GM19043 (cell line): ENCODE measurements around the gene TGOLN2.
"Not testable (repeated sequence)": the region's sequence is repeated elsewhere in the genome, so short reads cannot be mapped to it uniquely, and the experiment has no call there.

Experiments used
- ATAC-seq: cut with Tn5 transposase; IDR thresholded peaks from one replicate; pipeline ENCODE4 v1.9.1; 2021; ENCODE audit warnings: low read depth; ENCODE audit not compliant: unreplicated experiment

TGOLN2 gene

GRCh38 chr2:85340034-85340892, 12.5 kb upstream of the TGOLN2 start:
- no peak for ATAC-seq

DNA sequence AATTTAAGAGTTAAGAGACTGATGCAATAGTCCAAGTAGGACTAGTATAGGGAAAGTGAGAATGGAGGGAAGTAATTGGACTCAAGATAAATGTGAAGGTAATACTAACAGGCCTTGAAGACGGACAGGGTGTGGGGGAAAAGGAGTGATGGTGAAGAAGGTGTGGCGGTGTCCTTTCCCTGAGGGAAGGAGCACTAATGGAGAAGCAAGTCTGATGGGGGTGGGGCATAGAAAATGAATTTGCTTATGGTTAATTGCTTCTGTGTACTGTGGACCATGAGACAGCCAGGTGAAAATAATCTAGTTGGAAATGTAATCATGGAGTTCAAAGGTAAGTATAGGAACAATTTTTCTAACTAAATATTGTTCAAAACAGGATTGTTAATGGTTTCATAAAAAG, 7.1 kb upstream of the TGOLN2 start:
- ATAC-seq = no peak

DNA sequence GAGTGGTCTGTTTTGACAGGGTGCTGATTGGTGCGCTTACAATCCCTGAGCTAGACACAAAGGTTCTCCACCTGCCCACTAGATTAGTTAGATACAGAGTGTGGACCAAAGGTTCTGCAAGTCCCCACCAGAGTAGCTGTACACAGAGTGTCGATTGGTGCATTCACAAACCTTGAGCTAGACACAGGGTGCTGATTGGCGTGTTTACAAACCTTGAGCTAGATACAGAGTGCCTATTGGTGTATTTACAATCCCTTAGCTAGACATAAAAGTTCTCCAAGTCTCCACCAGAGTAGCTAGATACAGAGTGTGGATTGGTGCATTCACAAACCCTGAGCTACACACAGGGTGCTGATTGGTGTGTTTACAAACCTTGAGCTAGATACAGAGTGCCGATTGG, 6.1 kb upstream of the TGOLN2 start:
- not testable (repeated sequence) for ATAC-seq

DNA sequence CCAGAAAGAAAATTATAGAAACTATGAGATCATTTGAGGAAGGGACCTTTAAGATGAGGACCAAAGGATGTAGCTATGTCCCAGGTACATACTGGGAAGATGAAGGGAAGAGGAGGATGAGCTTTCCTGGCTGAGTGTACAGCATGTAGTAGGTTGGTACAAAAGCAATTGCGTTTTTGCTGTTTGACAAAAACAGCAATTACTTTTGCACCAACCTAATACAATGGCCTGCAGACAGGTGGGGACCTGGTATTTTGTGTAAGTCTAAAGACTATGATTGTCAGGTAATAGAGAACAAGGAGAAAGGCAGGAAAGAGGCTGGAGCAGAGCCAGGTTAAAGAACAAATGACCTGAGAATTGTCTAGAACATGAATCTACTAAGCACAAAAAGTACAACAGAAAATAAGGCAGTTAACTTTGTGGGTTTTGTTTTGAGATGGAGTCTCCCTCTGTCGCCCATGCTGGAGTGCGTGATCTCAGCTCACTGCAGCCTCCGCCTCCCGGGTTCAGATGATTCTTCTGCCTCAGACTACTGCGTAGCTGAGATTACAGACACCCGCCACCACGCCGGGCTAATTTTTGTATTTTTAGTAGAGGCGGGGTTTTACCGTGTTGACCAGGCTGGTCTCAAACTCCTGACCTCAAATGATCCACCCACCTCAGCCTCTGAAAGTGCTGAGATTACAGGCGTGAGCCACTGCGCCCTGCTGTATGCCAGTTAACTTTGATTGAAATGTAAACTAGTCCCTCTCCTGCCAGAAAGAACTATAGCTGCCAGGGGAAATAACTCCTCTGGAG, 3.2 kb upstream of the TGOLN2 start:
- ATAC-seq = no peak

GRCh38 chr2:85329701-85330100, 1.9 kb upstream of the TGOLN2 start:
- ATAC-seq = not testable (repeated sequence)

DNA sequence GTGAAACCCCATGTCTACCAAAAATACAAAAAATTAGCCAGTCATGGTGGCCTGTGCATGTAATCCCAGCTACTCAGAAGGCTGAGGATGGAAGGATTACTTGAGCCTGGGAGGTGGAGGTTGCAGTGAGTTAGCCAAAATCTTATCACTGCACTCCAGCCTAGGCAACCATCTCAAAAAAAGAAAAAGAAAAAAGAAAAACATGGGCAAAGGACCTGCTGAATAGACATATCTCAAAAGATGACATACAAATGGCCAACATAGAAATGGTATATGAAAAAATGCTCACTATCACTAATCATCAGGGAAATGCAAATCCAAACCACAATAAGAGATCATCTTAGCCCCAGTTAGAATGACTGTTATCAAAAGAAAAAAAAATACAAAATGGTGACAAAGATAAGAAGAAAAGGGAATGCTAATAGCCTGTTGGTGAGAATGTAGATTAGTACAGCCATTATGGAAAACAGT, 1.4 kb upstream of the TGOLN2 start:
- ATAC-seq = no peak

DNA sequence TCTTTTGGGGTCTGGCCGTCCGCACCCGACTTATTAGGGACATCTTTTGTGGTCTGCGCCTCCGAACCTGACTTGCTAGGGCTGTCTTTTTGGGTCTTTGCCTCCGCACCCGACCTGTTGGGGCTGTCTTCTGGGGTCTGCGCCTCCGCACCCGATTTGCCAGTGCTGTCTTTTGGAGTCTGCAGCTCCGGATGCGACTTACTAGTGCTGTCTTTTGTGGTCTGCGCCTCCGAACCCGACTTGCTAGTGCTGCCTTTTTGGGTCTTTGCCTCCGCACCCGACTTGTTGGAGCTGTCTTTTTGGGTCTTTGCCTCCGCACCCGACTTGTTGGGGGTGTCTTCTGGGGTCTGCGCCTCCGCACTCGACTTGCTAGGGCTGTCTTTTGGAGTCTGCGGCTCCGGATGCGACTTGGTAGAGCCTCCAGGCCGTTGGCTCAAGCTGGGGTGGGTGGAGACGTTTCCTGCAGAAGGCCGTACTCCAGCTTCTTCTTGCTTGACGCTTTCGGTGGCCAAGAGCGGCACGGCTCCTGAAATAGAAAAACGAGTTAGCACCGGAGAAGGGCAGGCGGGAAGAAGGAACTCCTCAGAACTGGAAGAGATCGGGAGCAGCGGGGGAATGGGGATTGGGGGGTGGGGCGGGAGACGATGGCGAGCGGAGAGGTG, 498 bp downstream of the TGOLN2 start:
- peak; percentile 35 for ATAC-seq

- no peak for ATAC-seq
Measured at GRCh38 chr2:85326406-85327159, 1.2 kb downstream of the TGOLN2 start.

- no peak for ATAC-seq
Measured at GRCh38 chr2:85325466-85325811, 2.4 kb downstream of the TGOLN2 start.

DNA sequence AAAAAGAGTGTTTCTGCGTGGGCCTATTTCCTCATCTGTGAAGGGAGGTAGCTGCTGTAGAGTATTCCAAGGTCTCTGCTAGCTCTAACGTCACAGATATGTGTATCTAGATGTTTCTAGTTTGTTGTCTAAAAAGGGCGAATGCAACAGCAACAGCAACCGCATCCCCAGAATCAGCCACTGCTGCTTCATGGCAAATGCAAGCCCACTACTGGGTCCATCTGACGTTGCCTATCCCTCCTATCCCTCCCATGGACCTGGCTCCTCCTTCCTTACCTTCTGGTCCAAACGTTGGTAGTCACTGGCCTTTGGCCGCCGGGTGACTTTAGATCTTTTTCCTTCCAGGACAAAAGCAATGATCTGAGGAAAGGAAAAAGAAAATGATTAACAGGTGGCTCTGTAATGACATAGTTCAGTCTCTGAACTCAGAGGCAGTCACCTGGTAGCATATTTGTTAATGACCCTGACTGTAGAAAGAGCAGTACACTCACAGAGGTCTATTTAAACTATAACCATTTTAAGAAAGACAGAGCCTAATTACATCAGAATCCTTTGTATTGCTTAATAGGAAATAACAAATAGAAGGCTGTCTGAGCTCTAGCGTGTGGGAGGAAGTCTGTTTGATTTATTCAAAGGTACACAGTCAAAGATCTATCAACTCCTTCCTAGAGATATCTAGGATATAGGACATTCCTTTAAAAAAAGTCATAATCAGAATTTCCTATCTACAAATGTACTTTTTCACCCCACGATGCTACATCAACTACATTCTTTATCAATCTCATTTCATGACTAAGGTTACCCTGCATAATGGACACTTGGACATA, 2.9 kb downstream of the TGOLN2 start:
- ATAC-seq = no peak

DNA sequence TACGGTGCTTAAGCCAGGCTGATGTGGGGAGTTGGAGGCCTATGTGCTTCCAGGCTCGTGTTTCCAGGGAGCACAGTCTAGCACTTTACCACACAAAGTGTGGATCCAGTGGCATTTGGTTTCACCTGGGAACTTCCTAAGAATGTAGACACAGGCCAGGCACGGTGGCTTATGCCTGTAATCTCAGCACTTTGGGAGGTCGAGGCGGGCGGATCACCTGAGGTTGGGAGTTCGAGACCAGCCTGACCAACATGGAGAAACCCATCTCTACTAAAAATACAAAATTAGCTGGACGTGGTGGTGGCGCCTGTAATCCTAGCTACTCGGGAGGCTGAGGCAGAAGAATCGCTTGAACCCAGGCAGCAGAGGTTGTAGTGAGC, 3.8 kb downstream of the TGOLN2 start:
- not testable (repeated sequence) for ATAC-seq

GRCh38 chr2:85323351-85323987, 4.3 kb downstream of the TGOLN2 start:
- ATAC-seq = no peak

DNA sequence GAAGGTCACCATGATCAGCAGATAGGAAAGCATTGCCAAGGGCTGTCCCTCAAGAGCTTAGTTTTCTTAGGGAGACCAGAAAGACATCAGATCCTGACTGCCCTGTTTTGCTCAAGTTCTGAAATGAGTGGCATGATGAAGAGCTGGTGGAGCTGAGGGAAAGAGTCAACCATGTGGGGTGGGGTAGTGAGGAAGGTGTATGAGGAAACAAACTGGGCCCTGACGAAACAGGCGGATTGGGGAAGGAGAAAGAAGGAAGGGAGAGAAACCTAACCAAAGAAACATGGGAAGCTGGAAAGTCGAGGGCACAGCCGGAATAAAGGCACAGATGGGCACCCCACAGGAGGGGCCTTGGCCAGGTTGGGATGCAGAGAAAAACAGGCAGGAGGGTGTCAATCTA, 8.0 kb downstream of the TGOLN2 start:
- ATAC-seq = no peak

- ATAC-seq = no peak
Measured at GRCh38 chr2:85318222-85319074, 9.3 kb downstream of the TGOLN2 start.

DNA sequence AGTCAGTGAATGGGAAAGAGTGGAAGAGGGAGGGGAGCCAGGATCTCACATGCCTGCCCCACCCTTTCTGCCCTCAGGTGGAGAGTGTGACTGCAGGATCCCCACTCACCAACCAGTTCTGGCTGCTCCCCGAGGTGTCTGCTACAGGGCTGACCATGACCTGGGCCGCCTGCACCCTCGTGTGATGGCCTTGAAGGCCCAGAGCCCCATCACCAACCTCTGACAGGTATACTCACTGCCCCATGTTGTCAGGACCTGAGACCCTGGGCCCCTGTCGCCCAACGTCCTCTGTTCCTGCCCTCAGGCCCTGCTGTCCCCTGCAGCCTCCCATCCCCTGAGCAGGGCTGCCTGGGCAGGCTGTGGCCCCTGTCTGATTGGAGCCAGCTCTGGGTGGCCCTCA, 11.9 kb downstream of the TGOLN2 start:
- ATAC-seq = not testable (repeated sequence)

DNA sequence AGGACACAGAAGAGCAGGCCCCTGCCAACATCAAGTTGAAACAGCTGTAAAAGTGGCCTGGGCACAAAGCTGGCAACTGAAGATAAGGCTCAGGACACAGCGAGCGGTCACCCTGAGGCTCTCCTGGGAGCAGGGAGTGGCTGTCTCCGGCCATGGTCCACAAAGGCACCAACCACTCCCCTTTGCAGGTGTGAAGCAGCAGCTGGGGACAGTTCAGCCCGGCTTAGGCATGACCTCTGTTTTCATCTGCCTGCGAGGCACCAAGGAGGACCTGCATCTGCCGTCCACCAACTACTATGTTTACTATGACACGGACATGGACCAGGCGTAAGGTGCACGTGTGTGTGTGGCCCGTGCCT, 12.9 kb downstream of the TGOLN2 start:
- ATAC-seq = no peak

- ATAC-seq = no peak
Measured at GRCh38 chr2:85312404-85312803, 15.4 kb downstream of the TGOLN2 start.

DNA sequence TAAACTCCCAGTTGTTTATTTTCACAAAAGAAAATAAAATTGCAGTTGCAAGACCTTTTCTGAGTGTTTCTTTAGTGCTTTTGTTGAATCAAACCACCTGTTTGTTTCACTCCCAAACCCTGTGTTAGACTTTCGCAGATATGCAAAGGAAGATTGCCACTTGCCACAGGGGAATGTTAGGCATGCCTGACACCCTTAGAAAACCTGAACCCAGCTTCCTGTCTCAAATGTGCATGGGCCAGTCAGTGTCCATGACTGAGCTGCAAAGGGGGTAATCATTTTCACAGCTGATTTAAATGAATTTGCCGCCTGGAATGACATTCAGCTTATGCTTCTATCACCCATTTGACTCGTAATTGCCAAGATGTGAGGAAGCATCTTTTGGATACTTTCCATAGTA, 17.5 kb downstream of the TGOLN2 start:
- peak; percentile 52 for ATAC-seq
